Measurements from ENCODE around the gene DNAH10. TPM values are rescaled to one million over a fixed set of nuclear protein-coding genes. Genes with fewer than 3 reads are reported as not detected.

Gene DNAH10
- total RNA-seq, 1 donor from 2014 or later: not detected

DNA sequence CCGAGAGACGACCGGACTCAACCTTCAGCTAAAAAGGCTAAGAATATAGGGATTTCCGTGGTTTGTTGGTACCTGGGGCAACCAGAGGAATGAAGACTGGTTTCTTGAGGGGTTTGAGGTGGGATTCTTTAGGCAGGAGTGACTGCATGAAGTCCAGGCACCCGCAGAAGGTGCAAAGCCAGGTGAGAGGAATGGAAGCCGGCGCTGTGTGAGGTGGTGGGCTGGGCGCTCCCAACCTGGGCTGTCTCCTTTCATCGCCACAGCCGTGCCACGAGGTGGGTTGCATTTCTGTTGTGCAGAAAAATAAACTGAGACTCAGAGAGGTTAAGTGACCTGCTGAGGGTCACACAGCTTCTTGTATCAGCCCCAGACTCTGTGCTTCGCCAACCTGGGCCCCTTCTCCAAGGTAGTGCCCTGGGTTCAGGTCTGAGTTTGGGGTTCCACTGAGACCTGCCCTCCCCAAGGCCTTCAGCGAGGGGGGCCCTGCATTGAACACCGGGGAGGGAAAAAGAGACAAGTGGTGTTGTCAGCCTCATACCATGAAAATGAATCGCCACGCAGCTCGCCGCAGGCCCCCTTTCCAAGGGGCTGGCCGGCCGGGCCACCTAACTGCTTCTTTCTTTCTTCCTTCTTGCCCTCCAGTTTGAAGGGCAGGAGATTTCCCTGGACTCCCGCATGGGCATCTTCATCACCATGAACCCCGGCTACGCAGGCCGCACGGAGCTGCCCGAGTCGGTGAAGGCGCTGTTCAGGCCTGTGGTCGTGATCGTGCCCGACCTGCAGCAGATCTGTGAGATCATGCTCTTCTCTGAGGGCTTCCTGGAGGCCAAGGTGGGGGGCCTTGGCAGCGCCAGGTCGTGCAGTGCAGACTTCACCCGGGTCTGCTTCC is 88.4 kb downstream of the DNAH10 start:
- no peaks in the 10 kb centered on the region for H3K9me3 ChIP-seq
- H3K4me1 ChIP-seq: no peaks in the 10 kb centered on the region
- no peak overlapping the region for H3K4me3 ChIP-seq
- no peak overlapping the region for H3K27ac ChIP-seq
- DNase-seq (ENCODE audit: low spot score in 2 of 2): no peak
- intact Hi-C loops (cut with DNase I): no loop called here
- TF ChIP-seq, protein P1, sequence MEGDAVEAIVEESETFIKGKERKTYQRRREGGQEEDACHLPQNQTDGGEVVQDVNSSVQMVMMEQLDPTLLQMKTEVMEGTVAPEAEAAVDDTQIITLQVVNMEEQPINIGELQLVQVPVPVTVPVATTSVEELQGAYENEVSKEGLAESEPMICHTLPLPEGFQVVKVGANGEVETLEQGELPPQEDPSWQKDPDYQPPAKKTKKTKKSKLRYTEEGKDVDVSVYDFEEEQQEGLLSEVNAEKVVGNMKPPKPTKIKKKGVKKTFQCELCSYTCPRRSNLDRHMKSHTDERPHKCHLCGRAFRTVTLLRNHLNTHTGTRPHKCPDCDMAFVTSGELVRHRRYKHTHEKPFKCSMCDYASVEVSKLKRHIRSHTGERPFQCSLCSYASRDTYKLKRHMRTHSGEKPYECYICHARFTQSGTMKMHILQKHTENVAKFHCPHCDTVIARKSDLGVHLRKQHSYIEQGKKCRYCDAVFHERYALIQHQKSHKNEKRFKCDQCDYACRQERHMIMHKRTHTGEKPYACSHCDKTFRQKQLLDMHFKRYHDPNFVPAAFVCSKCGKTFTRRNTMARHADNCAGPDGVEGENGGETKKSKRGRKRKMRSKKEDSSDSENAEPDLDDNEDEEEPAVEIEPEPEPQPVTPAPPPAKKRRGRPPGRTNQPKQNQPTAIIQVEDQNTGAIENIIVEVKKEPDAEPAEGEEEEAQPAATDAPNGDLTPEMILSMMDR (IDR thresholded peaks at IDR 0.05): no peak
- H3K27me3 ChIP-seq: no peaks in the 10 kb centered on the region
- no peaks in the 10 kb centered on the region for H3K36me3 ChIP-seq

DNA sequence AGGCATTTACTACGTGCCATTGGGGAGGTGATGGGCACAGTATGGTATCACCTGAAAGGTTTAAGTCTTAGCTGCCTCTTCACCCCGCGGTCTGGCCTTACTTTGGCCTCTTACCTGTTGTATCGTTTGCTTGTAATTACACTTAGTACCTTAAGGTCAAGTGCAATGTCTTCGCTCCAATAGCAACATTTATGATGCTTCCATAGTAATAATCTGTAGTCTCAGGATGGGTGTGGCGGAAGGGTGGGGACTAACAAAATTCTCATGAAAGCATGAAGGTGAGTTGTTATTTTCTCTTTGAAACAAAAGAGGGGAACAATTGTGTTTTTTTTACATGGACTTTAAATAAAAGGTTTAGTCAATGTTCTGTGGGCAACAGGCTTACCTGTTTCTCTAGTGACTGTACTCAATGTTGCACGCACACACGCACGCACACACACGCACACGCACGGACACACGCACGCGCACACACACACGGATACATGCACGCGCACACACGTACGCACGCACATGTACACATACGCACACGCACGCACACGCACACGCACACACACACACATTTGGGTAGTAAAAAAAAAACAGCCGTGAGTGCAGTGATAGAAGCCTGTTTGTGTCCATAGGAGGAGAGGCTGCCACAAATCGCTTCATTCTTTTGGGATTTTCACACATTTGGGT is 91.4 kb downstream of the DNAH10 start:
- intact Hi-C loops (cut with DNase I): no loop called here
- H3K27me3 ChIP-seq: no peaks in the 10 kb centered on the region
- no peaks in the 10 kb centered on the region for H3K4me1 ChIP-seq
- DNase-seq (ENCODE audit: low spot score in 2 of 2): no peak
- no peaks in the 10 kb centered on the region for H3K9me3 ChIP-seq
- no peak overlapping the region for H3K27ac ChIP-seq
- TF ChIP-seq, protein P1 (IDR thresholded peaks at IDR 0.05): no peak
- H3K4me3 ChIP-seq: no peak overlapping the region
- H3K36me3 ChIP-seq: no peaks in the 10 kb centered on the region

DNA sequence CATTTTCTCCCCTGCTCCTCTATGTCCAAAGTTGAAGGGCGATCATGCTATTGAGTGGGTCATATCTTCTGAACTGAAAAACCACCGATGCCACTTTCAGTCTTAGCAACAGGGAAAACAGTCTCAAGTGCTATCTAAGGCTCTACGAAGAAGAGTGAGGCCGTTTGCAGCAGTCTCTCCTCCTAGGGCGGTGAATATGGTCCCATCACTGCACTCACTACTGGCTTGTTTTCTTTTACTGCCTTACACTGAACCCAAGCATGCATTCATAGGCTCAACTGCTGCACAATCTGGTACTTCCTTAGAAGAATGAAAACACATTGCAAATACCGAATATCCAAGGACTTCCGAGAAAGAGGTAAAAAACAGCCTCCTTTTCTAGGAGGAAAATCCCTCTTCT is 92.1 kb downstream of the DNAH10 start:
- DNase-seq (ENCODE audit: low spot score in 2 of 2): no peak
- H3K4me3 ChIP-seq: no peak overlapping the region
- H3K27me3 ChIP-seq: no peaks in the 10 kb centered on the region
- H3K27ac ChIP-seq: no peak overlapping the region
- H3K9me3 ChIP-seq: no peaks in the 10 kb centered on the region
- TF ChIP-seq, protein P1 (IDR thresholded peaks at IDR 0.05): no peak
- H3K36me3 ChIP-seq: no peaks in the 10 kb centered on the region
- no peaks in the 10 kb centered on the region for H3K4me1 ChIP-seq
- intact Hi-C loops (cut with DNase I): no loop called here

DNA sequence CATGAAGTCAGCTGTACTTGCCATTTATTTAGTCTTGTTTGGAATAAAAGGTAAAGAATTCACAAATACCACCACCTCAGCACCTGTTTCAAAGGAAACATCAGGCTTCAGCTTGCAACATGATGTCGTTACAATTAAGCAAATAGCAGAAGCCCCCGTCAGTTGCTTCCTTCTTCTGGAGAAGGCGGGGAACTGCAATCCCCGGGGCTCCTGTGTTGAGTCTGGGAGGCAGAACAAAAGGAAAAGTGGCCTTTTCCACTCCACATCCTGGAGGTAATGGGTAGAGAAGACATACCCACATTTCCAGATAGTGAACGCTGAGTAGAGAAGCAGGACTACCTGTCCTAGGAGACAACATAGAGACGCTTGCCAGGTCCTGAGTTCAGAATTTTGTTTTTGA is 92.8 kb downstream of the DNAH10 start:
- H3K4me3 ChIP-seq: no peak overlapping the region
- no peaks in the 10 kb centered on the region for H3K9me3 ChIP-seq
- intact Hi-C loops (cut with DNase I): no loop called here
- H3K36me3 ChIP-seq: no peaks in the 10 kb centered on the region
- no peak for DNase-seq (ENCODE audit: low spot score in 2 of 2)
- TF ChIP-seq, protein P1 (IDR thresholded peaks at IDR 0.05): no peak
- H3K27ac ChIP-seq: no peak overlapping the region
- H3K27me3 ChIP-seq: no peaks in the 10 kb centered on the region
- no peaks in the 10 kb centered on the region for H3K4me1 ChIP-seq

DNA sequence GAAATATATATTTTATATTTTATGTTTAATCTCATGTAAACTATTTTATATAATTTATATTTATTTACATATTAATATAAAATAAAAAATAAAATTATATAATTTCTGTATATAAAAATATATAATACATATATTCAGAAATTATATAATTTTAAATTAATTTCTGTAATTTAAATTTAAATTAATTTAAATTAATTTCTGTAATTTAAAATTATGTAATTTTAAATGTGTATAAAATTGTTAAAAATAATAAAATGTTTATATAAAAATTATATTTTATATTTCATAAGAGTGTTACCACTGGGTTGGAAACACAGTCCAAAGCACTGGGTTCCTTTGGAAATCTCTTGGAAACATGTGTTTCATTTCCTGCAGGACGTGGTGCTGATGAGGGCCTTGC is 94.6 kb downstream of the DNAH10 start:
- no peaks in the 10 kb centered on the region for H3K27me3 ChIP-seq
- H3K27ac ChIP-seq: no peak overlapping the region
- no peak for DNase-seq (ENCODE audit: low spot score in 2 of 2)
- intact Hi-C loops (cut with DNase I): no loop called here
- TF ChIP-seq, protein P1 (IDR thresholded peaks at IDR 0.05): no peak
- H3K4me1 ChIP-seq: no peaks in the 10 kb centered on the region
- no peaks in the 10 kb centered on the region for H3K9me3 ChIP-seq
- no peaks in the 10 kb centered on the region for H3K36me3 ChIP-seq
- H3K4me3 ChIP-seq: no peak overlapping the region
